ENCODE results near the gene CDK15. TPM values are rescaled to one million over a fixed set of nuclear protein-coding genes. Genes with fewer than 3 reads are reported as not detected.
"Not testable (repeated sequence)": the region's sequence is repeated elsewhere in the genome, so short reads cannot be mapped to it uniquely, and the experiment has no call there.

The CDK15 gene
- total and polyA plus RNA-seq, 9 of the 15 experiments (the other 6 are each of a cell fraction or from before 2014, with no cell fraction given) = not detected

DNA sequence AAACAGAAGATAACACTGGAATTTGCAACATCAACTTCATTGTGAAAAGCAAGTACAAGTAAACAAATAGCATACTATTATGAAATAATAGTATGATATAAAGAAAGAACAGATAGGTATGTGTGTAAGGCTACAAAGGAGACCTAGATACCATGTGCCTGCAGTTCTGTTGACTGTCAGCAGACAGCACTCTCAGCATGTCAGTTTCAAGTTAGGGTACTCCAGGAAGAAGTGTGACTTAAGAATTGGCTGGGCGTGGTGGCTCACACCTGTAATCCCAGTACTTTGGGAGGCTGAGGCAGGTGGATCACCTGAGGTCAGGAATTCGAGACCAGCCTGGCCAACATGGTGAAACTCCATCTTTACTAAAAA is 7.4 kb upstream of the CDK15 start:
- peak; percentile 8 to 42 (median 24); a peak in 2 of 6 replicates for TF ChIP-seq CTCF (IDR thresholded peaks at IDR 0.05 in 2 of 3, conservative IDR thresholded peaks at IDR 0.05 in 1 of 3; ENCODE audit: insufficient read depth in 2 of 3, low read depth in 1 of 3, low read length in 3 of 3)
- peak in 1 of 2 experiments; percentile 48; a peak in 2 of 4 replicates for TF ChIP-seq RAD21 (CRISPR knock-in tag; conservative IDR thresholded peaks at IDR 0.05 in 1 of 2, IDR thresholded peaks at IDR 0.05 in 1 of 2)
- H3K9ac ChIP-seq (ENCODE audit: insufficient read depth in 1 of 2, low read depth in 2 of 2, low read length in 2 of 2); H3K36me3 ChIP-seq (ENCODE audit: control insufficient read depth, insufficient read depth, low read length); H3K4me3 ChIP-seq; CTCF ChIA-PET (ENCODE audit: low intra/inter-chr PET ratio); H3K27ac ChIP-seq (ENCODE audit: extremely low read depth, low read depth, low read length); H3K4me2 ChIP-seq (ENCODE audit: insufficient read depth, low read length); H4K20me1 ChIP-seq (replicated peaks; ENCODE audit: control insufficient read depth, insufficient read depth, low read length); BruUV-seq (replicated peaks); H2AFZ ChIP-seq (ENCODE audit: low read depth, low read length); DNase-seq (ENCODE audit: extremely low read depth in 1 of 4, low spot score in 3 of 4); H3K9me1 ChIP-seq (ENCODE audit: control insufficient read depth, insufficient read depth, low read length); H3K79me2 ChIP-seq (ENCODE audit: control insufficient read depth, insufficient read depth, low read length); in situ Hi-C loops (cut with MboI); H3K9me3 ChIP-seq (replicated peaks; ENCODE audit: control insufficient read depth, insufficient read depth, low read depth, low read length); H3K27me3 ChIP-seq (ENCODE audit: control insufficient read depth in 2 of 2, insufficient read depth in 2 of 2, low read length in 2 of 2); POLR2A ChIA-PET; FAIRE-seq; H3K4me1 ChIP-seq (replicated peaks in 1 of 2; ENCODE audit: control insufficient read depth in 2 of 2, insufficient read depth in 2 of 2, low read length in 2 of 2): not testable (repeated sequence)
- peak; percentile 60 for ATAC-seq
- 6% methylated on average over 2 of the region's 2 CpGs for WGBS (ENCODE audit: insufficient coverage, low coverage, missing lambda C conversion rate)
- intact Hi-C loops (cut with micrococcal nuclease) = loop anchor here (5.0 kb wide), 1 partner anchor 58 kb away; no protein-coding TSS in a partner anchor

DNA sequence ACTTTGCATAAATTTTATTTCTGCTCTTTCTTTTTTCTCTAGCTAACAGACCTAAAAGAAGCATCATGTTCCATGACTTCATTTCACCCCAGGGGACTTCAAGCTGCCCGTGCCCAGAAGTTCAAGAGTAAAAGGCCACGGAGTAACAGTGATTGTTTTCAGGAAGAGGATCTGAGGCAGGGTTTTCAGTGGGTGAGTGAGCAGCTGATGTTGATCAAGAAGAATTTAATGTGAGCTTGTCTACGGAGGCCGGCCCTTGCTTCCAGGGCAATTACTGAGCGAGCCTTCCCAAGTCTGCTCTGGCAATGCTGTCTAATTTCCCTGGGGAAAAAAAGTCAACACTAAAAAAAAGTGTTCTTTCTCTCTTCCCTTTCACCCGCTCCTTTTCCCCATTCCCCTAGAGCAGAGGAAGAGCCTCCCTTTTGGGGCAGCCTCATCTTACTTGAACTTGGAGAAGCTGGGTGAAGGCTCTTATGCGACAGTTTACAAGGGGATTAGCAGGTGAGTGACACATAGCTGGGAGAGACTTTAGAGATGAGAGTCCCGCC is 1.2 kb downstream of the CDK15 start:
- FAIRE-seq = no peak
- Histone ChIP-seq H2AFZ (ENCODE audit: low read depth, low read length) (no peak overlapping the region), H3K9ac (ENCODE audit: insufficient read depth in 1 of 2, low read depth in 2 of 2, low read length in 2 of 2) (no peak overlapping the region), H3K4me3 (no peak overlapping the region), H3K27ac (ENCODE audit: extremely low read depth, low read depth, low read length) (no peak overlapping the region), H3K9me3 (replicated peaks; ENCODE audit: control insufficient read depth, insufficient read depth, low read depth, low read length) (no peaks in the 10 kb centered on the region), H3K4me2 (ENCODE audit: insufficient read depth, low read length) (no peak overlapping the region), H3K36me3 (ENCODE audit: control insufficient read depth, insufficient read depth, low read length) (no peaks in the 10 kb centered on the region), H3K27me3 (ENCODE audit: control insufficient read depth in 2 of 2, insufficient read depth in 2 of 2, low read length in 2 of 2) (peaks cover 2 to 5% of the 10 kb centered on the region in 2 experiments; a peak in 1 of 5 replicates), H4K20me1 (replicated peaks; ENCODE audit: control insufficient read depth, insufficient read depth, low read length) (no peaks in the 10 kb centered on the region), H3K4me1 (replicated peaks in 1 of 2; ENCODE audit: control insufficient read depth in 2 of 2, insufficient read depth in 2 of 2, low read length in 2 of 2) (no peaks in the 10 kb centered on the region; a peak in 1 of 5 replicates), H3K9me1 (ENCODE audit: control insufficient read depth, insufficient read depth, low read length) (no peaks in the 10 kb centered on the region), H3K79me2 (ENCODE audit: control insufficient read depth, insufficient read depth, low read length) (no peaks in the 10 kb centered on the region)
- no peak for ATAC-seq
- in situ Hi-C loops (cut with MboI) = no loop called here
- WGBS (ENCODE audit: insufficient coverage, low coverage, missing lambda C conversion rate) = 5% methylated on average over 7 of the region's 8 CpGs
- BruUV-seq (replicated peaks) = no TSS peak
- intact Hi-C loops (cut with micrococcal nuclease) = no loop called here
- CTCF ChIA-PET (ENCODE audit: low intra/inter-chr PET ratio) = no interaction called here
- DNase-seq (ENCODE audit: extremely low read depth in 1 of 4, low spot score in 3 of 4) = no peak
- TF ChIP-seq L3MBTL2 (IDR thresholded peaks at IDR 0.05) (no peak), CBX2 (IDR thresholded peaks at IDR 0.05; ENCODE audit: insufficient read depth, low read length, poor library complexity, severe bottlenecking) (peak; percentile 71)
- POLR2A ChIA-PET = no interaction called here

Data from K562 (cell line).